ENCODE data around the gene GLTPD2.

- no peak for TF ChIP-seq GLIS3 (CRISPR knock-in tag; IDR thresholded peaks at IDR 0.05)
- TF ChIP-seq ARNTL (CRISPR knock-in tag; IDR thresholded peaks at IDR 0.05; ENCODE audit: borderline replicate concordance, low read depth): no peak
- TF ChIP-seq PPARA (CRISPR knock-in tag; IDR thresholded peaks at IDR 0.05; ENCODE audit: borderline replicate concordance): no peak
Measured at GRCh38 chr17:4818276-4818675, 29.5 kb downstream of the GLTPD2 start.
